Panc1 (cell line): ENCODE measurements around the gene ASRGL1. TPM values are rescaled to one million over a fixed set of nuclear protein-coding genes. Genes with fewer than 3 reads are reported as not detected.
A peak's percentile ranks its signal among the peaks of the same experiment; 100 is the strongest.
"Not testable (repeated sequence)": the region's sequence is repeated elsewhere in the genome, so short reads cannot be mapped to it uniquely, and the experiment has no call there.

Experiments used
- ATAC-seq: fragments of 200-7000 bp; cut with Tn5 transposase; 2 replicates; pipeline ENCODE4 v1.9.1; 2020; ENCODE audit warnings: mild to moderate bottlenecking, moderate library complexity
- BruUV-seq: library from RNA; stranded (reverse); fragments of 400-500 nt; replicated peaks from 2 replicates; lab custom pipeline; 2021; lab: Mats Ljungman, UMichigan
- CTCF ChIA-PET: fragments of 300-600 bp; sonication (Branson Sonifier 250); formaldehyde crosslinking; loops from one replicate; lab custom pipeline; 2022; ENCODE audit warnings: antibody characterized with exemption; lab: Charles Lee
- POLR2A ChIA-PET: fragments of 300-600 bp; sonication (Branson Sonifier 250); formaldehyde crosslinking; loops from one replicate; lab custom pipeline; 2022; ENCODE audit warnings: antibody characterized with exemption; lab: Charles Lee
- DNase-seq: peaks from one replicate; pipeline ENCODE4 v3.0.0-alpha.2; 2010; ENCODE audit warnings: low read depth, low spot score
- H3K27ac ChIP-seq: 2 replicates; pipeline ENCODE4 v1.5.1; 2011; ENCODE audit warnings: mild to moderate bottlenecking, low read length, inconsistent platforms
- H3K27me3 ChIP-seq: fragments of 200-500 bp; sonication (Bioruptor generic); 2 replicates; pipeline ENCODE4 v1.6.0; 2014; ENCODE audit warnings: low read length, inconsistent platforms; ENCODE audit not compliant: control insufficient read depth, insufficient read depth
- H3K36me3 ChIP-seq: fragments of 200-500 bp; sonication (Bioruptor generic); 2 replicates; pipeline ENCODE4 v1.5.1; 2014; ENCODE audit warnings: inconsistent platforms, mild to moderate bottlenecking, low read length, moderate library complexity; ENCODE audit not compliant: control insufficient read depth, insufficient read depth
- H3K4me1 ChIP-seq: 2 replicates; pipeline ENCODE4 v1.5.1; 2011; ENCODE audit warnings: inconsistent platforms, mild to moderate bottlenecking, low read length, moderate library complexity; ENCODE audit not compliant: control insufficient read depth, insufficient read depth
- H3K4me3 ChIP-seq, 2 experiments: 2 replicates each; pipeline ENCODE4 v1.5.1; 2011 to 2012; ENCODE audit warnings: low read depth in 2 of 2, low read length in 2 of 2, mild to moderate bottlenecking in 2 of 2, inconsistent platforms in 1 of 2, moderate library complexity in 1 of 2
- H3K9me3 ChIP-seq: fragments of 200-500 bp; sonication (Bioruptor generic); 2 replicates; pipeline ENCODE4 v1.5.1; 2014; ENCODE audit warnings: low read depth, mild to moderate bottlenecking, inconsistent platforms, low read length, moderate library complexity; ENCODE audit not compliant: control insufficient read depth, insufficient read depth
- POLR2AphosphoS5 ChIP-seq: IDR thresholded peaks from 2 replicates; pipeline ENCODE4 v1.6.1; 2012; ENCODE audit warnings: mild to moderate bottlenecking, low read depth, low read length, moderate library complexity
- SIN3A ChIP-seq: IDR thresholded peaks from 2 replicates; pipeline ENCODE4 v1.6.1; 2012; ENCODE audit warnings: low read depth, mild to moderate bottlenecking, low read length, moderate library complexity, borderline replicate concordance; ENCODE audit not compliant: insufficient read depth
- in situ Hi-C: cut with HindIII; loops from 2 replicates; pipeline ENCODE4 v1.10.0; 2016; ENCODE audit warnings: low sequenced_read_pairs, low pct_unique_long_range_greater_than_20kb
- intact Hi-C: fragments of 100-400 bp; cut with micrococcal nuclease; formaldehyde crosslinking; loops from one replicate; pipeline ENCODE4 v1.10.0; 2022; ENCODE audit not compliant: unreplicated experiment
- total RNA-seq: library from RNA; stranded (reverse); gene quantifications from one replicate; pipeline ENCODE4 v1.2.1, GENCODE V29; 2021; ENCODE audit not compliant: unreplicated experiment
- TF ChIP-seq, protein P1 (sequence below), 2 experiments: IDR thresholded peaks; 2 replicates each; pipeline ENCODE4 v1.6.1; 2011 to 2012; ENCODE audit warnings: low read depth in 2 of 2, control low read depth in 1 of 2, low read length in 1 of 2, mild to moderate bottlenecking in 1 of 2, moderate library complexity in 1 of 2; ENCODE audit not compliant: insufficient read depth in 1 of 2
- TF ChIP-seq, protein P2 (sequence below): fragments of 450-650 bp; IDR thresholded peaks from 2 replicates; pipeline ENCODE4 v1.5.1; 2017; ENCODE audit warnings: mild to moderate bottlenecking

ASRGL1 gene
- total RNA-seq, 1 experiment from 2014 or later = 43.2 TPM

DNA sequence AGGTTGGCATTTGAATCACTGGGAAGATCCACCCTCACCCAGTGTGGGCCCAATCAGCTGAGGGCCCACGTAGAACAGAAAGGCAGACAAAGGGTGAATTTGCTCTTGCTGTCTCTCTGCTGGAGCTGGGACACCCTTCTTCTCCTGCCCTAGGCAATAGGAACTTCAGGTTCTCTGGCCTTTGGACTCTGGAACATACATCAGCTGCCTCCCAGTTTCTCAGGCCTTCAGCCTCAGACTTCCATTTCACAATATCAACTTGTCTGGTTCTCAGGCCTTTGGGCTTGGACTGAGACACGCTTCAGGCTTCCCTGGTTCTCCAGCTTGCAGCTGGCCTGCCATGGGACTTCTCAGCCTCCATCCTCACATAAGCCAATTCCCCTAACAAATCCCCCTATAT is 14.7 kb upstream of the ASRGL1 start:
- no peak overlapping the region for H3K4me3 ChIP-seq
- no peaks in the 10 kb centered on the region for H3K27me3 ChIP-seq
- no peaks in the 10 kb centered on the region for H3K9me3 ChIP-seq
- POLR2A ChIA-PET = interaction anchor here (0.6 kb wide), 1 partner anchor 210 kb away, joined by 6 read pairs; no protein-coding TSS in a partner anchor
- in situ Hi-C loops (no loop called here), intact Hi-C loops (no loop called here)
- H3K27ac ChIP-seq = no peak overlapping the region
- ATAC-seq (no peak), DNase-seq (no peak)
- TF ChIP-seq POLR2AphosphoS5 (no peak), SIN3A (no peak)
- TF ChIP-seq, protein P1, sequence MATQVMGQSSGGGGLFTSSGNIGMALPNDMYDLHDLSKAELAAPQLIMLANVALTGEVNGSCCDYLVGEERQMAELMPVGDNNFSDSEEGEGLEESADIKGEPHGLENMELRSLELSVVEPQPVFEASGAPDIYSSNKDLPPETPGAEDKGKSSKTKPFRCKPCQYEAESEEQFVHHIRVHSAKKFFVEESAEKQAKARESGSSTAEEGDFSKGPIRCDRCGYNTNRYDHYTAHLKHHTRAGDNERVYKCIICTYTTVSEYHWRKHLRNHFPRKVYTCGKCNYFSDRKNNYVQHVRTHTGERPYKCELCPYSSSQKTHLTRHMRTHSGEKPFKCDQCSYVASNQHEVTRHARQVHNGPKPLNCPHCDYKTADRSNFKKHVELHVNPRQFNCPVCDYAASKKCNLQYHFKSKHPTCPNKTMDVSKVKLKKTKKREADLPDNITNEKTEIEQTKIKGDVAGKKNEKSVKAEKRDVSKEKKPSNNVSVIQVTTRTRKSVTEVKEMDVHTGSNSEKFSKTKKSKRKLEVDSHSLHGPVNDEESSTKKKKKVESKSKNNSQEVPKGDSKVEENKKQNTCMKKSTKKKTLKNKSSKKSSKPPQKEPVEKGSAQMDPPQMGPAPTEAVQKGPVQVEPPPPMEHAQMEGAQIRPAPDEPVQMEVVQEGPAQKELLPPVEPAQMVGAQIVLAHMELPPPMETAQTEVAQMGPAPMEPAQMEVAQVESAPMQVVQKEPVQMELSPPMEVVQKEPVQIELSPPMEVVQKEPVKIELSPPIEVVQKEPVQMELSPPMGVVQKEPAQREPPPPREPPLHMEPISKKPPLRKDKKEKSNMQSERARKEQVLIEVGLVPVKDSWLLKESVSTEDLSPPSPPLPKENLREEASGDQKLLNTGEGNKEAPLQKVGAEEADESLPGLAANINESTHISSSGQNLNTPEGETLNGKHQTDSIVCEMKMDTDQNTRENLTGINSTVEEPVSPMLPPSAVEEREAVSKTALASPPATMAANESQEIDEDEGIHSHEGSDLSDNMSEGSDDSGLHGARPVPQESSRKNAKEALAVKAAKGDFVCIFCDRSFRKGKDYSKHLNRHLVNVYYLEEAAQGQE (IDR thresholded peaks at IDR 0.05; ENCODE audit: insufficient read depth in 1 of 2, low read depth in 2 of 2, low read length in 1 of 2) = no peak
- no TSS peak for BruUV-seq
- CTCF ChIA-PET = interaction anchor here (1.1 kb wide), 1 partner anchor 18 kb away, joined by 5 read pairs; no protein-coding TSS in a partner anchor
- H3K36me3 ChIP-seq = no peaks in the 10 kb centered on the region
- H3K4me1 ChIP-seq = no peaks in the 10 kb centered on the region

DNA sequence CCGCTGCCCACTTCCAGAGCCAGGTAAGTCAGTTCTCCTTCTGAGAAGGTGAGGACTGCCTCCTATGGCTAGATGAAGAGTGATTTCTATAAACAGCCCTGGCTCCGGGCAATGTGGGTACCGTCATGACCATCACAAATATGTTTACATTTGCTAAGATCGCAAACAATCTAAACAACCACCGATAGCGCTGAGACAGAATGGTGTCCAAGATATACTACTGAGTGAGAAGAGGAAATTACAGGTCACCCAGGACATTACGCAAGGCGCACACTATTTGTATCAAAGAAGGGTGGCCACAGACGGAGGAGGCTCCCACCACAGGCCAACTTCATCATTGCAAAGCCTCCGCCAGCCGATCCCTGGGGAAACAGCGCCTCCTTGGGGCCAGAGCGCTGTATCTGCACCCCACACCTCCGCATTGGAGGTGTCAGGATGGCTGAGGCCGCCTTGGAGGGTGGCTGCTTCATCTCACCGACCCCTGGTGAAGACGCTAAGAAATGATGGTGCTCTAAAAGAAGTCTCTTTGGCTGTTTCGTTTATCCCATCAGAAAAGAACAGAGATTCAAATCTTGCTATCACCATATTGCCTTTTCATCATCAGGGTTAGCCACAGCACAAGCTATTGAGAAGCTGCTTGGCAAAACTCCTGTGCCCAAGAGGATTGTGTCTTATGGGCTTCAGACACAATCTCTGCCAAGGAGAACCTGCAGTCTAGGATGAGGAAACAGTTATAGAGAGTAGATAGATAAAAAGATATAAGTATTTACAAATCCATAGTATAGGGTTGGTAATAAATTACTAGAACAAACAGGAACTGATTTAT is 12.3 kb upstream of the ASRGL1 start:
- intact Hi-C loops = loop anchor here (5.0 kb wide), 2 partner anchors 108 to 153 kb away; no protein-coding TSS in a partner anchor
- CTCF ChIA-PET = no interaction called here
- DNase-seq = no peak

DNA sequence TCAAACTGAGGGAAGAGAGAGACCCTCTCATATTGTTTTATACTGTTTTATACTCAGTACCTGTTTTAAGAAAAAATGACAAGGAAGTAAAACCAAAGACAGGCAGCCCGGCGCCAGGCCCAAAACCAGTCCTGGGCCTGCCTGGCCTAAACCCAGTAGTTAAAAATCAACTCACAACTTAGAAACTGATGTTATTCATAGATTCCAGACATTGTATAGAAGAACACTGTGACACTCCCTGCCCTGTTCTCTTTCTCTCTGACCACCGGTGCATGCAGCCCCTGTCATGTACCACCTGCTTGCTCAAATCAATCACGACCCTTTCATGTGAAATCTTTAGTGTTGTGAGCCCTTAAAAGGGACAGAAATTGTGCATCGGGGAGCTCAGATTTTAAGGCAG is 11.5 kb upstream of the ASRGL1 start:
- POLR2A ChIA-PET, H3K4me1 ChIP-seq, H3K36me3 ChIP-seq, ATAC-seq, CTCF ChIA-PET, in situ Hi-C loops, H3K27ac ChIP-seq, H3K9me3 ChIP-seq, BruUV-seq, H3K27me3 ChIP-seq, DNase-seq, H3K4me3 ChIP-seq: not testable (repeated sequence)
- intact Hi-C loops = loop anchor here (5.0 kb wide), 2 partner anchors 108 to 153 kb away; no protein-coding TSS in a partner anchor

More for the DNA sequence above, 12.3 kb upstream of the ASRGL1 start:
- Histone ChIP-seq H3K9me3 (no peaks in the 10 kb centered on the region), H3K4me1 (no peaks in the 10 kb centered on the region), H3K4me3 (no peak overlapping the region), H3K36me3 (no peaks in the 10 kb centered on the region), H3K27ac (no peak overlapping the region), H3K27me3 (no peaks in the 10 kb centered on the region)
- in situ Hi-C loops = no loop called here
- TF ChIP-seq POLR2AphosphoS5 = no peak
- TF ChIP-seq, protein P2, sequence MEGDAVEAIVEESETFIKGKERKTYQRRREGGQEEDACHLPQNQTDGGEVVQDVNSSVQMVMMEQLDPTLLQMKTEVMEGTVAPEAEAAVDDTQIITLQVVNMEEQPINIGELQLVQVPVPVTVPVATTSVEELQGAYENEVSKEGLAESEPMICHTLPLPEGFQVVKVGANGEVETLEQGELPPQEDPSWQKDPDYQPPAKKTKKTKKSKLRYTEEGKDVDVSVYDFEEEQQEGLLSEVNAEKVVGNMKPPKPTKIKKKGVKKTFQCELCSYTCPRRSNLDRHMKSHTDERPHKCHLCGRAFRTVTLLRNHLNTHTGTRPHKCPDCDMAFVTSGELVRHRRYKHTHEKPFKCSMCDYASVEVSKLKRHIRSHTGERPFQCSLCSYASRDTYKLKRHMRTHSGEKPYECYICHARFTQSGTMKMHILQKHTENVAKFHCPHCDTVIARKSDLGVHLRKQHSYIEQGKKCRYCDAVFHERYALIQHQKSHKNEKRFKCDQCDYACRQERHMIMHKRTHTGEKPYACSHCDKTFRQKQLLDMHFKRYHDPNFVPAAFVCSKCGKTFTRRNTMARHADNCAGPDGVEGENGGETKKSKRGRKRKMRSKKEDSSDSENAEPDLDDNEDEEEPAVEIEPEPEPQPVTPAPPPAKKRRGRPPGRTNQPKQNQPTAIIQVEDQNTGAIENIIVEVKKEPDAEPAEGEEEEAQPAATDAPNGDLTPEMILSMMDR = peak; percentile 92
- BruUV-seq = no TSS peak
- peak; percentile 96 for ATAC-seq
- POLR2A ChIA-PET = no interaction called here

DNA sequence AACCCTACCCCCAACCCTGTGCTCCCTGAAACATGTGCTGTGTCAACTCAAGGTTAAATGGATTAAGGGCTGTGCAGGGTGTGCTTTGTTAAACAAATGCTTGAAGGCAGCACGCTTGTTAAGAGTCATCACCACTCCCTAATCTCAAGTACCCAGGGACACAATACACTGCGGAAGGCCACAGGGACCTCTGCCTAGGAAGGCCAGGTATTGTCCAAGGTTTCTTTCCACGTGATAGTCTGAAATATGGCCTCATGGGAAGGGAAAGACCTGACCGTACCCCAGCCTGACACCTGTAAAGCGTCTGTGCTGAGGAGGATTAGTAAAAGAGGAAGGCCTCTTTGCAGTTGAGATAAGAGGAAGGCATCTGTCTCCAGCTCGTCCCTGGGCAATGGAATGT is 10.5 kb upstream of the ASRGL1 start:
- H3K9me3 ChIP-seq, in situ Hi-C loops, H3K4me1 ChIP-seq, POLR2A ChIA-PET, ATAC-seq, H3K27ac ChIP-seq, H3K36me3 ChIP-seq, DNase-seq, H3K4me3 ChIP-seq, CTCF ChIA-PET, BruUV-seq, H3K27me3 ChIP-seq: not testable (repeated sequence)
- intact Hi-C loops = loop anchor here (5.0 kb wide), 2 partner anchors 109 to 154 kb away; no protein-coding TSS in a partner anchor

DNA sequence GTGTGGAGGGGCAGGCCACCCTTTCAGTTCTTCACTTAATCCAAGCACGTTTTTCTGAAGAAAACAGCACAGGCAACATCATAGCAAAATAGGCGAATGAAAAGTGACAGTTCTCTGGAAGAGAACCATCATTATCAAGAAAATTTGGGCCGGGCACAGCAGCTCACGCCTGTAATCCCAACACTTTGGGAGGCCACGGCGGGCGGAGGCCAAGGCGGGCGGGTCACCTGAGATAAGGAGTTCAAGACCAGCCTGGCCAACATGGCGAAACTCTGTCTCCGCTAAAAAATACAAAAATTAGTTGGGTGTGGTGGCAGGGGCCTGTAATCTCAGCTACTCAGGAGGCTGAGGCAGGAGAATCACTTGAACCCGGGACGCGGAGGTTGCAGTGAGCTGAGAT is 9.7 kb upstream of the ASRGL1 start:
- POLR2A ChIA-PET, ATAC-seq, DNase-seq, H3K9me3 ChIP-seq, H3K4me3 ChIP-seq, H3K27me3 ChIP-seq, H3K4me1 ChIP-seq, BruUV-seq, H3K36me3 ChIP-seq, in situ Hi-C loops, H3K27ac ChIP-seq: not testable (repeated sequence)
- CTCF ChIA-PET = interaction anchor here (0.6 kb wide), 1 partner anchor 59 kb away, joined by 3 read pairs; no protein-coding TSS in a partner anchor
- intact Hi-C loops = loop anchor here (5.0 kb wide), 2 partner anchors 110 to 155 kb away; no protein-coding TSS in a partner anchor
